Measurements from ENCODE around the gene POLR2F.

POLR2F gene

GRCh38 chr22:37917874-37918548, 35.5 kb upstream of the POLR2F start:
- no peaks in the 10 kb centered on the region for H3K27me3 ChIP-seq (ENCODE audit: insufficient read depth, low read length)
- H3K4me3 ChIP-seq (ENCODE audit: low read length), result no peak overlapping the region
- H3K9me3 ChIP-seq (ENCODE audit: low read length), result no peaks in the 10 kb centered on the region
- peaks cover 45% of the 10 kb centered on the region for H3K36me3 ChIP-seq (ENCODE audit: insufficient read depth, low read length)
- no peak overlapping the region for H2AFZ ChIP-seq (ENCODE audit: low read depth, low read length)
- H3K4me1 ChIP-seq (ENCODE audit: insufficient read depth, low read length), result no peaks in the 10 kb centered on the region

- H3K9me3 ChIP-seq (ENCODE audit: low read length), result no peaks in the 10 kb centered on the region
- no peak overlapping the region for H3K4me3 ChIP-seq (ENCODE audit: low read length)
- H2AFZ ChIP-seq (ENCODE audit: low read depth, low read length), result no peak overlapping the region
- H3K36me3 ChIP-seq (ENCODE audit: insufficient read depth, low read length), result peaks cover 44% of the 10 kb centered on the region
- no peaks in the 10 kb centered on the region for H3K4me1 ChIP-seq (ENCODE audit: insufficient read depth, low read length)
- no peaks in the 10 kb centered on the region for H3K27me3 ChIP-seq (ENCODE audit: insufficient read depth, low read length)
Measured at GRCh38 chr22:37918580-37919270, 34.8 kb upstream of the POLR2F start.

GRCh38 chr22:37920126-37920525, 33.4 kb upstream of the POLR2F start:
- H3K9me3 ChIP-seq (ENCODE audit: low read length), result no peaks in the 10 kb centered on the region
- H3K36me3 ChIP-seq (ENCODE audit: insufficient read depth, low read length), result peaks cover 47% of the 10 kb centered on the region
- no peaks in the 10 kb centered on the region for H3K27me3 ChIP-seq (ENCODE audit: insufficient read depth, low read length)
- no peak overlapping the region for H3K4me3 ChIP-seq (ENCODE audit: low read length)
- H3K4me1 ChIP-seq (ENCODE audit: insufficient read depth, low read length), result no peaks in the 10 kb centered on the region
- H2AFZ ChIP-seq (ENCODE audit: low read depth, low read length), result no peak overlapping the region

GRCh38 chr22:37922191-37922590, 31.3 kb upstream of the POLR2F start:
- Histone ChIP-seq H3K27me3 (ENCODE audit: insufficient read depth, low read length) (no peaks in the 10 kb centered on the region), H3K9me3 (ENCODE audit: low read length) (no peaks in the 10 kb centered on the region), H3K36me3 (ENCODE audit: insufficient read depth, low read length) (peaks cover 52% of the 10 kb centered on the region), H2AFZ (ENCODE audit: low read depth, low read length) (no peak overlapping the region), H3K4me3 (ENCODE audit: low read length) (no peak overlapping the region), H3K4me1 (ENCODE audit: insufficient read depth, low read length) (no peaks in the 10 kb centered on the region)

GRCh38 chr22:37923927-37924326, 29.6 kb upstream of the POLR2F start:
- Histone ChIP-seq H3K36me3 (ENCODE audit: insufficient read depth, low read length) (peaks cover 46% of the 10 kb centered on the region), H3K4me3 (ENCODE audit: low read length) (no peak overlapping the region), H2AFZ (ENCODE audit: low read depth, low read length) (no peak overlapping the region), H3K4me1 (ENCODE audit: insufficient read depth, low read length) (no peaks in the 10 kb centered on the region), H3K9me3 (ENCODE audit: low read length) (no peaks in the 10 kb centered on the region), H3K27me3 (ENCODE audit: insufficient read depth, low read length) (no peaks in the 10 kb centered on the region)

- no peaks in the 10 kb centered on the region for H3K9me3 ChIP-seq (ENCODE audit: low read length)
- peaks cover 48% of the 10 kb centered on the region for H3K36me3 ChIP-seq (ENCODE audit: insufficient read depth, low read length)
- H3K27me3 ChIP-seq (ENCODE audit: insufficient read depth, low read length), result no peaks in the 10 kb centered on the region
- H2AFZ ChIP-seq (ENCODE audit: low read depth, low read length), result no peak overlapping the region
- no peak overlapping the region for H3K4me3 ChIP-seq (ENCODE audit: low read length)
- no peaks in the 10 kb centered on the region for H3K4me1 ChIP-seq (ENCODE audit: insufficient read depth, low read length)
Measured at GRCh38 chr22:37924386-37925065, 29.0 kb upstream of the POLR2F start.

- Histone ChIP-seq H2AFZ (ENCODE audit: low read depth, low read length) (no peak overlapping the region), H3K9me3 (ENCODE audit: low read length) (no peaks in the 10 kb centered on the region), H3K27me3 (ENCODE audit: insufficient read depth, low read length) (no peaks in the 10 kb centered on the region), H3K36me3 (ENCODE audit: insufficient read depth, low read length) (peaks cover 48% of the 10 kb centered on the region), H3K4me1 (ENCODE audit: insufficient read depth, low read length) (no peaks in the 10 kb centered on the region), H3K4me3 (ENCODE audit: low read length) (no peak overlapping the region)
Measured at GRCh38 chr22:37925330-37925729, 28.2 kb upstream of the POLR2F start.

- H3K4me1 ChIP-seq (ENCODE audit: insufficient read depth, low read length), result no peaks in the 10 kb centered on the region
- no peak overlapping the region for H2AFZ ChIP-seq (ENCODE audit: low read depth, low read length)
- no peak overlapping the region for H3K4me3 ChIP-seq (ENCODE audit: low read length)
- no peaks in the 10 kb centered on the region for H3K9me3 ChIP-seq (ENCODE audit: low read length)
- H3K27me3 ChIP-seq (ENCODE audit: insufficient read depth, low read length), result no peaks in the 10 kb centered on the region
- peaks cover 48% of the 10 kb centered on the region for H3K36me3 ChIP-seq (ENCODE audit: insufficient read depth, low read length)
Measured at GRCh38 chr22:37925767-37926166, 27.7 kb upstream of the POLR2F start.

- H3K4me3 ChIP-seq (ENCODE audit: low read length), result no peak overlapping the region
- peaks cover 48% of the 10 kb centered on the region for H3K36me3 ChIP-seq (ENCODE audit: insufficient read depth, low read length)
- no peaks in the 10 kb centered on the region for H3K27me3 ChIP-seq (ENCODE audit: insufficient read depth, low read length)
- H2AFZ ChIP-seq (ENCODE audit: low read depth, low read length), result no peak overlapping the region
- no peaks in the 10 kb centered on the region for H3K9me3 ChIP-seq (ENCODE audit: low read length)
- no peaks in the 10 kb centered on the region for H3K4me1 ChIP-seq (ENCODE audit: insufficient read depth, low read length)
Measured at GRCh38 chr22:37926358-37926757, 27.1 kb upstream of the POLR2F start.

GRCh38 chr22:37926771-37927636, 26.5 kb upstream of the POLR2F start:
- Histone ChIP-seq H3K4me1 (ENCODE audit: insufficient read depth, low read length) (no peaks in the 10 kb centered on the region), H2AFZ (ENCODE audit: low read depth, low read length) (no peak overlapping the region), H3K4me3 (ENCODE audit: low read length) (no peak overlapping the region), H3K36me3 (ENCODE audit: insufficient read depth, low read length) (peaks cover 51% of the 10 kb centered on the region), H3K27me3 (ENCODE audit: insufficient read depth, low read length) (no peaks in the 10 kb centered on the region), H3K9me3 (ENCODE audit: low read length) (no peaks in the 10 kb centered on the region)

- Histone ChIP-seq H3K9me3 (ENCODE audit: low read length) (no peaks in the 10 kb centered on the region), H3K27me3 (ENCODE audit: insufficient read depth, low read length) (no peaks in the 10 kb centered on the region)
Measured at GRCh38 chr22:37927637-37927936, 25.9 kb upstream of the POLR2F start.

GRCh38 chr22:37929390-37929789, 24.1 kb upstream of the POLR2F start:
- peaks cover 50% of the 10 kb centered on the region for H3K36me3 ChIP-seq (ENCODE audit: insufficient read depth, low read length)
- H3K9me3 ChIP-seq (ENCODE audit: low read length), result no peaks in the 10 kb centered on the region
- H3K27me3 ChIP-seq (ENCODE audit: insufficient read depth, low read length), result no peaks in the 10 kb centered on the region
- H3K4me3 ChIP-seq (ENCODE audit: low read length), result no peak overlapping the region
- H3K4me1 ChIP-seq (ENCODE audit: insufficient read depth, low read length), result peaks cover 5% of the 10 kb centered on the region
- H2AFZ ChIP-seq (ENCODE audit: low read depth, low read length), result no peak overlapping the region

More at GRCh38 chr22:37927637-37927936, 25.9 kb upstream of the POLR2F start:
- Histone ChIP-seq H3K4me3 (ENCODE audit: low read length) (no peak overlapping the region), H3K4me1 (ENCODE audit: insufficient read depth, low read length) (no peaks in the 10 kb centered on the region), H2AFZ (ENCODE audit: low read depth, low read length) (no peak overlapping the region), H3K36me3 (ENCODE audit: insufficient read depth, low read length) (peaks cover 57% of the 10 kb centered on the region)
